ENCODE data around the gene RAB34.

RAB34 gene

GRCh38 chr17:28717578-28718332, at the start of gene RAB34:
TSS of gene RAB34 (minus strand) at chr17:28717868. CDS start at chr17:28717266, 602 bp downstream.
- Histone ChIP-seq H3K27ac (ENCODE audit: low read depth, low read length) (peak within 1 kb of the TSS; percentile 13), H3K9me3 (ENCODE audit: control insufficient read depth in 5 of 5, low read length in 5 of 5) (no peaks in the 10 kb centered on the region), H3K36me3 (ENCODE audit: control insufficient read depth in 5 of 5, insufficient read depth in 5 of 5, low read length in 5 of 5) (peaks cover 3 to 30% (median 28%) of the 10 kb centered on the region in 5 donors), H3K27me3 (ENCODE audit: control insufficient read depth in 5 of 5, insufficient read depth in 4 of 5, low read length in 5 of 5) (peaks cover 0 to 8% (median 2%) of the 10 kb centered on the region in 5 donors), H3K4me1 (ENCODE audit: control insufficient read depth in 5 of 5, insufficient read depth in 5 of 5, low read length in 5 of 5) (peaks cover 9 to 59% (median 46%) of the 10 kb centered on the region in 5 donors), H3K4me3 (ENCODE audit: low read depth in 1 of 5, low read length in 5 of 5) (peak within 1 kb of the TSS; percentile 35 to 92 (median 66)), H3K9ac (ENCODE audit: low read length in 5 of 5) (peak within 1 kb of the TSS; percentile 2 to 83 (median 73))

- Histone ChIP-seq H3K4me1 (ENCODE audit: control insufficient read depth in 5 of 5, insufficient read depth in 5 of 5, low read length in 5 of 5) (peaks cover 0 to 18% (median 4%) of the 10 kb centered on the region in 5 donors), H3K4me3 (ENCODE audit: low read depth in 1 of 5, low read length in 5 of 5) (no peak overlapping the region), H3K9ac (ENCODE audit: low read length in 5 of 5) (no peak overlapping the region), H3K27me3 (ENCODE audit: control insufficient read depth in 5 of 5, insufficient read depth in 4 of 5, low read length in 5 of 5) (no peaks in the 10 kb centered on the region), H3K9me3 (ENCODE audit: control insufficient read depth in 5 of 5, low read length in 5 of 5) (no peaks in the 10 kb centered on the region), H3K36me3 (ENCODE audit: control insufficient read depth in 5 of 5, insufficient read depth in 5 of 5, low read length in 5 of 5) (peaks cover 10 to 22% (median 19%) of the 10 kb centered on the region in 5 donors), H3K27ac (ENCODE audit: low read depth, low read length) (no peak overlapping the region)
Measured at GRCh38 chr17:28765038-28765437, 47.4 kb upstream of the RAB34 start.

- Histone ChIP-seq H3K27ac (ENCODE audit: low read depth, low read length) (no peak overlapping the region), H3K4me1 (ENCODE audit: control insufficient read depth in 5 of 5, insufficient read depth in 5 of 5, low read length in 5 of 5) (peaks cover 0 to 18% (median 4%) of the 10 kb centered on the region in 5 donors), H3K36me3 (ENCODE audit: control insufficient read depth in 5 of 5, insufficient read depth in 5 of 5, low read length in 5 of 5) (peaks cover 10 to 34% (median 31%) of the 10 kb centered on the region in 5 donors), H3K9me3 (ENCODE audit: control insufficient read depth in 5 of 5, low read length in 5 of 5) (no peaks in the 10 kb centered on the region), H3K9ac (ENCODE audit: low read length in 5 of 5) (no peak overlapping the region), H3K27me3 (ENCODE audit: control insufficient read depth in 5 of 5, insufficient read depth in 4 of 5, low read length in 5 of 5) (no peaks in the 10 kb centered on the region), H3K4me3 (ENCODE audit: low read depth in 1 of 5, low read length in 5 of 5) (no peak overlapping the region)
Measured at GRCh38 chr17:28763804-28764266, 46.2 kb upstream of the RAB34 start.

- Histone ChIP-seq H3K27me3 (ENCODE audit: control insufficient read depth in 5 of 5, insufficient read depth in 4 of 5, low read length in 5 of 5) (no peaks in the 10 kb centered on the region), H3K9me3 (ENCODE audit: control insufficient read depth in 5 of 5, low read length in 5 of 5) (no peaks in the 10 kb centered on the region), H3K27ac (ENCODE audit: low read depth, low read length) (no peak overlapping the region), H3K9ac (ENCODE audit: low read length in 5 of 5) (no peak overlapping the region), H3K4me3 (ENCODE audit: low read depth in 1 of 5, low read length in 5 of 5) (no peak overlapping the region), H3K36me3 (ENCODE audit: control insufficient read depth in 5 of 5, insufficient read depth in 5 of 5, low read length in 5 of 5) (peaks cover 10 to 40% (median 37%) of the 10 kb centered on the region in 5 donors), H3K4me1 (ENCODE audit: control insufficient read depth in 5 of 5, insufficient read depth in 5 of 5, low read length in 5 of 5) (peaks cover 0 to 18% (median 4%) of the 10 kb centered on the region in 5 donors)
Measured at GRCh38 chr17:28763137-28763799, 45.6 kb upstream of the RAB34 start.

GRCh38 chr17:28760601-28761562, 43.2 kb upstream of the RAB34 start:
- peaks cover 9 to 44% (median 38%) of the 10 kb centered on the region in 5 donors for H3K36me3 ChIP-seq (ENCODE audit: control insufficient read depth in 5 of 5, insufficient read depth in 5 of 5, low read length in 5 of 5)
- H3K9me3 ChIP-seq (ENCODE audit: control insufficient read depth in 5 of 5, low read length in 5 of 5) = no peaks in the 10 kb centered on the region
- peaks cover 0 to 20% (median 4%) of the 10 kb centered on the region in 5 donors for H3K4me1 ChIP-seq (ENCODE audit: control insufficient read depth in 5 of 5, insufficient read depth in 5 of 5, low read length in 5 of 5)
- no peak overlapping the region for H3K4me3 ChIP-seq (ENCODE audit: low read depth in 1 of 5, low read length in 5 of 5)
- no peak overlapping the region for H3K27ac ChIP-seq (ENCODE audit: low read depth, low read length)
- H3K9ac ChIP-seq (ENCODE audit: low read length in 5 of 5) = no peak overlapping the region
- no peaks in the 10 kb centered on the region for H3K27me3 ChIP-seq (ENCODE audit: control insufficient read depth in 5 of 5, insufficient read depth in 4 of 5, low read length in 5 of 5)

GRCh38 chr17:28759256-28759865, 41.7 kb upstream of the RAB34 start:
- no peak overlapping the region for H3K4me3 ChIP-seq (ENCODE audit: low read depth in 1 of 5, low read length in 5 of 5)
- no peak overlapping the region for H3K9ac ChIP-seq (ENCODE audit: low read length in 5 of 5)
- H3K9me3 ChIP-seq (ENCODE audit: control insufficient read depth in 5 of 5, low read length in 5 of 5) = no peaks in the 10 kb centered on the region
- no peak overlapping the region for H3K27ac ChIP-seq (ENCODE audit: low read depth, low read length)
- peaks cover 0 to 20% (median 4%) of the 10 kb centered on the region in 5 donors for H3K4me1 ChIP-seq (ENCODE audit: control insufficient read depth in 5 of 5, insufficient read depth in 5 of 5, low read length in 5 of 5)
- no peaks in the 10 kb centered on the region for H3K27me3 ChIP-seq (ENCODE audit: control insufficient read depth in 5 of 5, insufficient read depth in 4 of 5, low read length in 5 of 5)
- peaks cover 0 to 34% (median 28%) of the 10 kb centered on the region in 5 donors for H3K36me3 ChIP-seq (ENCODE audit: control insufficient read depth in 5 of 5, insufficient read depth in 5 of 5, low read length in 5 of 5)

- peaks cover 0 to 20% (median under 1%) of the 10 kb centered on the region in 5 donors for H3K4me1 ChIP-seq (ENCODE audit: control insufficient read depth in 5 of 5, insufficient read depth in 5 of 5, low read length in 5 of 5)
- no peaks in the 10 kb centered on the region for H3K9me3 ChIP-seq (ENCODE audit: control insufficient read depth in 5 of 5, low read length in 5 of 5)
- no peak overlapping the region for H3K4me3 ChIP-seq (ENCODE audit: low read depth in 1 of 5, low read length in 5 of 5)
- H3K36me3 ChIP-seq (ENCODE audit: control insufficient read depth in 5 of 5, insufficient read depth in 5 of 5, low read length in 5 of 5) = peaks cover 0 to 34% (median 28%) of the 10 kb centered on the region in 5 donors
- H3K9ac ChIP-seq (ENCODE audit: low read length in 5 of 5) = no peak overlapping the region
- H3K27me3 ChIP-seq (ENCODE audit: control insufficient read depth in 5 of 5, insufficient read depth in 4 of 5, low read length in 5 of 5) = no peaks in the 10 kb centered on the region
- H3K27ac ChIP-seq (ENCODE audit: low read depth, low read length) = no peak overlapping the region
Measured at GRCh38 chr17:28758411-28759121, 40.9 kb upstream of the RAB34 start.

- no peak overlapping the region for H3K4me3 ChIP-seq (ENCODE audit: low read depth in 1 of 5, low read length in 5 of 5)
- no peaks in the 10 kb centered on the region for H3K9me3 ChIP-seq (ENCODE audit: control insufficient read depth in 5 of 5, low read length in 5 of 5)
- no peak overlapping the region for H3K27ac ChIP-seq (ENCODE audit: low read depth, low read length)
- no peak overlapping the region for H3K9ac ChIP-seq (ENCODE audit: low read length in 5 of 5)
- no peaks in the 10 kb centered on the region for H3K27me3 ChIP-seq (ENCODE audit: control insufficient read depth in 5 of 5, insufficient read depth in 4 of 5, low read length in 5 of 5)
- peaks cover 0 to 34% (median 28%) of the 10 kb centered on the region in 5 donors for H3K36me3 ChIP-seq (ENCODE audit: control insufficient read depth in 5 of 5, insufficient read depth in 5 of 5, low read length in 5 of 5)
- peaks cover 0 to 11% (median 0%) of the 10 kb centered on the region in 5 donors for H3K4me1 ChIP-seq (ENCODE audit: control insufficient read depth in 5 of 5, insufficient read depth in 5 of 5, low read length in 5 of 5)
Measured at GRCh38 chr17:28756049-28756804, 38.6 kb upstream of the RAB34 start.
